ENCODE measurements around the gene CSF1R. TPM values are rescaled to one million over a fixed set of nuclear protein-coding genes. Genes with fewer than 3 reads are reported as not detected.

The CSF1R gene
- total and polyA plus RNA-seq, 2 of the 8 experiments (the other 6 are each of a cell fraction or from before 2014, with no cell fraction given), result 0.12 TPM; not detected in 1

DNA sequence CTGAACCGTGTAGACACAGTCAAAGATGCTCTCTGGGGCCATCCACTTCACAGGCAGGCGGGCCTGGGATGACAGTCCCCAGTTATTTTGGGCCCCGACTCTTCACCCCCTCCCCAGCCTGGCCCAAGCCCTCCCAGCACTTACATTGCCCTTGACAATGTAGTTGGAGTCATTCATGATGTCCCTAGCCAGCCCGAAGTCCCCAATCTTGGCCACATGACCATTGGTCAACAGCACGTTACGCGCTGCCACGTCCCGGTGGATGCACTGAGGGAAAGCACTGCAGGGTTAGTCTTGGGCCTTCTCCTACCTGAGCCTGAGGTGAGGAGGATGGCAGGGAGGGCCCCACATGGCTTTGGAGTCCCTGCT lies 30.3 kb downstream of the CSF1R start:
- Histone ChIP-seq H3K4me3 (ENCODE audit: extremely low read depth in 1 of 4, insufficient read depth in 2 of 4, low read depth in 3 of 4, low read length in 4 of 4) (no peak overlapping the region), H3K27ac (ENCODE audit: low read depth, low read length) (no peak overlapping the region), H3K9me3 (ENCODE audit: insufficient read depth in 2 of 2, low read depth in 1 of 2, low read length in 1 of 2) (no peaks in the 10 kb centered on the region), H4K8ac (ENCODE audit: extremely low read depth, insufficient read depth, low read length) (no peak overlapping the region), H2BK5ac (ENCODE audit: low read depth, low read length) (no peak overlapping the region), H3K4me2 (ENCODE audit: insufficient read depth in 1 of 2, low read depth in 2 of 2, low read length in 2 of 2) (no peak overlapping the region), H3K23ac (ENCODE audit: insufficient read length) (no peak overlapping the region), H2BK20ac (ENCODE audit: low read length) (no peak overlapping the region), H3K36me3 (ENCODE audit: control insufficient read depth in 2 of 4, insufficient read depth in 4 of 4, low read length in 3 of 4) (peaks cover 12 to 26% (median 20%) of the 10 kb centered on the region in 4 experiments; a peak in 7 of 8 replicates), H3K4me1 (replicated peaks in 1 of 4; ENCODE audit: control insufficient read depth in 3 of 4, insufficient read depth in 4 of 4, low read length in 3 of 4) (peaks cover 0 to 6% (median 2%) of the 10 kb centered on the region in 4 experiments; a peak in 4 of 7 replicates), H3K79me1 (ENCODE audit: low read depth, low read length) (no peaks in the 10 kb centered on the region), H2BK120ac (replicated peaks; ENCODE audit: low read depth, low read length) (no peak overlapping the region), H2BK12ac (ENCODE audit: low read depth, low read length) (no peak overlapping the region), H4K5ac (ENCODE audit: insufficient read length, low read depth, low read length) (no peak overlapping the region), H3K23me2 (ENCODE audit: low read depth, low read length) (no peaks in the 10 kb centered on the region), H2AFZ (ENCODE audit: low read length) (no peak overlapping the region), H4K91ac (replicated peaks; ENCODE audit: insufficient read length, low read length) (no peak overlapping the region), H3K4ac (replicated peaks; ENCODE audit: insufficient read length, low read depth, low read length) (no peak overlapping the region), H3K79me2 (ENCODE audit: control insufficient read depth in 1 of 2, insufficient read depth in 2 of 2, low read length in 2 of 2) (no peaks in the 10 kb centered on the region), H2AK5ac (ENCODE audit: low read depth, low read length) (no peak overlapping the region), H3K9ac (replicated peaks in 1 of 4; ENCODE audit: extremely low read depth in 1 of 4, low read depth in 3 of 4, low read length in 3 of 4) (no peak overlapping the region), H3K14ac (ENCODE audit: insufficient read length) (no peak overlapping the region), H4K20me1 (replicated peaks in 1 of 2; ENCODE audit: control insufficient read depth in 1 of 2, insufficient read depth in 2 of 2, low read length in 2 of 2) (peaks cover 0 to 9% of the 10 kb centered on the region in 2 experiments), H3K56ac (replicated peaks; ENCODE audit: insufficient read length, low read depth, low read length) (no peak overlapping the region), H3K18ac (ENCODE audit: extremely low read depth, low read length) (no peak overlapping the region), H2BK15ac (ENCODE audit: low read length) (no peak overlapping the region), H3K27me3 (replicated peaks in 1 of 4; ENCODE audit: control insufficient read depth in 3 of 4, extremely low read depth in 1 of 4, insufficient read depth in 3 of 4, low read length in 3 of 4) (peaks cover 0 to 2% (median 0%) of the 10 kb centered on the region in 4 experiments; a peak in 2 of 7 replicates)
- TF ChIP-seq POLR2AphosphoS5 (IDR thresholded peaks at IDR 0.05; ENCODE audit: low read depth, low read length) (0 out of 2 replicates have a peak, but pooled peaks have one; percentile 8), TCF12 (IDR thresholded peaks at IDR 0.05; ENCODE audit: low read depth, low read length) (no peak)
- CTCF ChIA-PET (ENCODE audit: partially characterized antibody), result interaction anchor here (1.1 to 1.8 kb wide), 3 partner anchors 11 to 106 kb away, joined by 3 to 5 read pairs (median 4); no protein-coding TSS in a partner anchor
- DNase-seq (ENCODE audit: low read depth in 1 of 2, low spot score in 2 of 2), result no peak
- 96% methylated on average over 9 of the region's 9 CpGs; no CpG with 5 or more reads in 1 of the 2 experiments for WGBS, 2 experiments (ENCODE audit: extremely low coverage in 1 of 2, insufficient coverage in 1 of 2, insufficient read length in 1 of 2, insufficient replicate concordance in 2 of 2, low coverage in 1 of 2, low lambda C conversion rate in 2 of 2, missing lambda C conversion rate in 1 of 2)
- POLR2A ChIA-PET (ENCODE audit: partially characterized antibody), result interaction anchor here (1.4 kb wide), 1 partner anchor 8 kb away, joined by 3 read pairs; no protein-coding TSS in a partner anchor
- FAIRE-seq, result no peak
